Gastrocnemius medialis (tissue), 4 donors: Measurements from ENCODE around the gene OR2M2.

ENCODE experiments used
- CTCF ChIP-seq, 5 experiments: fragments of 450-650 bp in 3 of 5; fragments of 200-600 bp in 2 of 5; sonication (generic) in 2 of 5; IDR thresholded peaks in 4 of 5; conservative IDR thresholded peaks in 1 of 5; 1 replicate in 4 of 5; 2 replicates in 1 of 5; pipeline ENCODE4 v1.5.1; 2016 to 2019; ENCODE audit warnings: antibody characterized with exemption in 5 of 5, mild to moderate bottlenecking in 3 of 5, moderate library complexity in 3 of 5
- POLR2A ChIP-seq, 2 donors: fragments of 450-650 bp; IDR thresholded peaks; one replicate each; pipeline ENCODE4 v1.6.1; 2017; ENCODE audit warnings: antibody characterized with exemption in 2 of 2, mild to moderate bottlenecking in 2 of 2, moderate library complexity in 2 of 2

GRCh38 chr1:248229360-248229908, 54.8 kb downstream of the OR2M2 start:
- TF ChIP-seq CTCF (IDR thresholded peaks at IDR 0.05 in 4 of 5, conservative IDR thresholded peaks at IDR 0.05 in 1 of 5) = no peak
- TF ChIP-seq POLR2A (IDR thresholded peaks at IDR 0.05) = no peak
